RWPE2 (cell line): ENCODE results near the gene EIF5.

Experiments used
- ATAC-seq: fragments of 200-7000 bp; cut with Tn5 transposase; 3 replicates; pipeline ENCODE4 v1.9.1; 2021; ENCODE audit warnings: low read depth
- DNase-seq: peaks from one replicate; pipeline ENCODE4 v3.0.0-alpha.2; 2020; ENCODE audit warnings: low spot score
- H3K27ac ChIP-seq: fragments of 450-650 bp; 2 replicates; pipeline ENCODE4 v1.5.1; 2017; ENCODE audit warnings: mild to moderate bottlenecking; ENCODE audit not compliant: poor library complexity, severe bottlenecking
- H3K27me3 ChIP-seq: fragments of 250-450 bp; sonication (Bioruptor Pico); 2 replicates; pipeline ENCODE4 v1.5.1; 2021; ENCODE audit warnings: mild to moderate bottlenecking, moderate library complexity; ENCODE audit not compliant: insufficient read depth, poor library complexity, severe bottlenecking
- H3K36me3 ChIP-seq: fragments of 250-450 bp; sonication (Bioruptor Pico); 2 replicates; pipeline ENCODE4 v1.5.1; 2020; ENCODE audit warnings: low read depth, mild to moderate bottlenecking, moderate library complexity
- H3K4me1 ChIP-seq: fragments of 250-450 bp; sonication (Bioruptor Pico); 2 replicates; pipeline ENCODE4 v1.5.1; 2021; ENCODE audit warnings: mild to moderate bottlenecking, moderate library complexity; ENCODE audit not compliant: insufficient read depth, poor library complexity, severe bottlenecking
- H3K4me3 ChIP-seq: fragments of 250-450 bp; sonication (Bioruptor Pico); 2 replicates; pipeline ENCODE4 v1.5.1; 2021; ENCODE audit warnings: mild to moderate bottlenecking, moderate library complexity; ENCODE audit not compliant: severe bottlenecking
- H3K9me3 ChIP-seq: fragments of 250-450 bp; sonication (Bioruptor Pico); 2 replicates; pipeline ENCODE4 v1.5.1; 2021; ENCODE audit warnings: mild to moderate bottlenecking, moderate library complexity; ENCODE audit not compliant: severe bottlenecking
- CTCF ChIP-seq: fragments of 450-650 bp; IDR thresholded peaks from one replicate; pipeline ENCODE4 v1.5.1; 2017; ENCODE audit warnings: mild to moderate bottlenecking, moderate library complexity; ENCODE audit not compliant: poor library complexity, severe bottlenecking

Gene EIF5

GRCh38 chr14:103390605-103391004, 56.6 kb downstream of the EIF5 start:
- Histone ChIP-seq H3K27ac (peak overlapping the region; percentile 7), H3K36me3 (peaks cover 31% of the 10 kb centered on the region), H3K4me3 (no peak overlapping the region), H3K27me3 (no peaks in the 10 kb centered on the region), H3K4me1 (peaks cover 41% of the 10 kb centered on the region), H3K9me3 (no peaks in the 10 kb centered on the region)
- no peak for TF ChIP-seq CTCF
- no peak for ATAC-seq
- no peak for DNase-seq

GRCh38 chr14:103391048-103391447, 57.0 kb downstream of the EIF5 start:
- Histone ChIP-seq H3K27me3 (no peaks in the 10 kb centered on the region), H3K4me1 (peaks cover 46% of the 10 kb centered on the region), H3K4me3 (no peak overlapping the region), H3K27ac (peak overlapping the region; percentile 7), H3K9me3 (no peaks in the 10 kb centered on the region), H3K36me3 (peaks cover 33% of the 10 kb centered on the region)
- peak; percentile 68 for ATAC-seq
- DNase-seq: no peak
- peak; percentile 99 for TF ChIP-seq CTCF

- no peak for TF ChIP-seq CTCF
- H3K4me3 ChIP-seq: no peak overlapping the region
- peaks cover 23% of the 10 kb centered on the region for H3K36me3 ChIP-seq
- ATAC-seq (no peak), DNase-seq (no peak)
- H3K27me3 ChIP-seq: no peaks in the 10 kb centered on the region
- peaks cover 49% of the 10 kb centered on the region for H3K4me1 ChIP-seq
- H3K9me3 ChIP-seq: no peaks in the 10 kb centered on the region
- peak overlapping the region; percentile 9 for H3K27ac ChIP-seq
These were observed 58.1 kb downstream of the EIF5 start for GRCh38 chr14:103392106-103392505.

GRCh38 chr14:103392572-103392971, 58.5 kb downstream of the EIF5 start:
- Histone ChIP-seq H3K4me3 (no peak overlapping the region), H3K27ac (no peak overlapping the region), H3K36me3 (peaks cover 18% of the 10 kb centered on the region), H3K4me1 (peaks cover 45% of the 10 kb centered on the region), H3K27me3 (no peaks in the 10 kb centered on the region), H3K9me3 (no peaks in the 10 kb centered on the region)
- ATAC-seq (no peak), DNase-seq (no peak)
- TF ChIP-seq CTCF: no peak

GRCh38 chr14:103393070-103393469, 59.0 kb downstream of the EIF5 start:
- no peak for TF ChIP-seq CTCF
- Histone ChIP-seq H3K4me1 (peaks cover 44% of the 10 kb centered on the region), H3K9me3 (no peaks in the 10 kb centered on the region), H3K4me3 (no peak overlapping the region), H3K36me3 (peaks cover 13% of the 10 kb centered on the region), H3K27me3 (no peaks in the 10 kb centered on the region), H3K27ac (no peak overlapping the region)
- no peak for DNase-seq
- ATAC-seq: no peak
